ENCODE measurements around the gene TJP3. TPM values are rescaled to one million over a fixed set of nuclear protein-coding genes. Genes with fewer than 3 reads are reported as not detected.

The TJP3 gene
- total RNA-seq, 4 donors from 2014 or later, result 0.60 to 1.2 (median 0.88) TPM; not detected in 1

GRCh38 chr19:3710265-3710812, 2.2 kb downstream of the TJP3 start:
- TF ChIP-seq CTCF (IDR thresholded peaks at IDR 0.05), result no peak
- ATAC-seq (ENCODE audit: low FRiP score) (peak; percentile 56), DNase-seq (ENCODE audit: low spot score) (peak; percentile 44)

GRCh38 chr19:3712663-3713611, 4.8 kb downstream of the TJP3 start:
- DNase-seq (ENCODE audit: low spot score) (no peak), ATAC-seq (ENCODE audit: low FRiP score) (no peak)
- TF ChIP-seq CTCF (IDR thresholded peaks at IDR 0.05), result no peak

DNA sequence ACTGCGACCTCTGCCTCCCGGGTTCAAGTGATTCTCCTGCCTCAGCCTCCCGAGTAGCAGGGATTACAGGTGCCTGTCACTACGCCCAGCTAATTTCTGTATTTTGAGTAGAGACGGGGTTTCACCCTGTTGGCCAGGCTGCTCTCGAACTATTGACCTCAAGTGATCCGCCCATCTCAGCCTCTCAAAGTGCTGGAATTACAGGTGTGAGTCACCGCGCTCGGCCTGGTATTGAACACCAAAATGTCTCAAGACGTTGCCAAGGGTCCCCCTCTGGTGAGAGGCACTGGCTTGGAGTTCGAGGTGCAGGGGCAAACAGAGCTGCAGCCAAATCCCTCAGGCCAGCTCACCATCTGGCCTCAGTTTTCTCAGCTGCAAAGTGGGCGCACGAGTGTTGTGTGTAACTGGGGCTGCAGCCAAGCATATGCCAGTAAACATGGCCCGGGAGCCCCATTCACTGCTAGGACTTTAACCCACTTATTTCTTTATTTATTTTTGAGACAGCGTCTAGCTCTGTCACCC, 8.0 kb downstream of the TJP3 start:
- DNase-seq (ENCODE audit: low spot score) (no peak), ATAC-seq (ENCODE audit: low FRiP score) (no peak)
- TF ChIP-seq CTCF (IDR thresholded peaks at IDR 0.05), result no peak

GRCh38 chr19:3719868-3720267, 11.7 kb downstream of the TJP3 start:
- no peak for ATAC-seq (ENCODE audit: low FRiP score)
- no peak for TF ChIP-seq CTCF (IDR thresholded peaks at IDR 0.05)
- DNase-seq (ENCODE audit: low spot score), result no peak

GRCh38 chr19:3720349-3720917, 12.2 kb downstream of the TJP3 start:
- DNase-seq (ENCODE audit: low spot score) (no peak), ATAC-seq (ENCODE audit: low FRiP score) (no peak)
- no peak for TF ChIP-seq CTCF (IDR thresholded peaks at IDR 0.05)

GRCh38 chr19:3721131-3721886, 13.1 kb downstream of the TJP3 start:
- peak; percentile 87 for ATAC-seq (ENCODE audit: low FRiP score)
- no peak for TF ChIP-seq CTCF (IDR thresholded peaks at IDR 0.05)
- DNase-seq (ENCODE audit: low spot score), result peak; percentile 53

Data from omental fat pad (tissue), 4 donors.